Fibroblast of the aortic adventitia (primary cell): ENCODE data around the gene POLD1. TPM values are rescaled to one million over a fixed set of nuclear protein-coding genes. Genes with fewer than 3 reads are reported as not detected.

ENCODE experiments used
- DNase-seq: peaks from one replicate; pipeline ENCODE4 v3.0.0-alpha.2; 2010; ENCODE audit warnings: low read depth
- H3K4me3 ChIP-seq: 2 replicates; pipeline ENCODE4 v1.5.1; 2011; ENCODE audit warnings: low read depth, mild to moderate bottlenecking, control low read depth, low read length, moderate library complexity
- CTCF ChIP-seq: IDR thresholded peaks from 2 replicates; pipeline ENCODE4 v1.5.1; 2011; ENCODE audit warnings: mild to moderate bottlenecking, low read length, control low read depth, inconsistent platforms; ENCODE audit not compliant: insufficient read depth
- total RNA-seq: library from RNA; depleted of rRNA; stranded (reverse); fragments of >200 nt; gene quantifications from 2 replicates; pipeline ENCODE4 v1.2.3, GENCODE V29; 2012; ENCODE audit warnings: low replicate concordance

Gene POLD1
- total RNA-seq, 1 donor: 29.3 TPM

DNA sequence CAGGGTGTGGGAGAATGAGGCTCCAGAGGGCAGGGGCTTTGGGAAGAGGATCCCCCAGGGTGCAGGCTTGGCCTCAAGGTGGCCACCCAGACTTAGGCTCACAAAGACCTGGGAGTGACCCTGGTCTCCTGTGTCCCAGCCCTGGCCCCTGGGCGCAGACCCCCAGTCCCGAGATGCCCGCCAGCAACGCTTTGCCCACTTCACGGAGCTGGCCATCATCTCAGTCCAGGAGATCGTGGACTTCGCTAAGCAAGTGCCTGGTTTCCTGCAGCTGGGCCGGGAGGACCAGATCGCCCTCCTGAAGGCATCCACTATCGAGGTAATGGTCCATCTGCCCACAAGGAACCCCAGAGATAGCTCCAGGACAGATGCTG is 5.3 kb upstream of the POLD1 start:
- no peak for DNase-seq
- TF ChIP-seq CTCF: no peak
- H3K4me3 ChIP-seq: no peak overlapping the region

- TF ChIP-seq CTCF: no peak
- DNase-seq: no peak
- H3K4me3 ChIP-seq: no peak overlapping the region
Measured at GRCh38 chr19:50379602-50380001, 4.5 kb upstream of the POLD1 start.

DNA sequence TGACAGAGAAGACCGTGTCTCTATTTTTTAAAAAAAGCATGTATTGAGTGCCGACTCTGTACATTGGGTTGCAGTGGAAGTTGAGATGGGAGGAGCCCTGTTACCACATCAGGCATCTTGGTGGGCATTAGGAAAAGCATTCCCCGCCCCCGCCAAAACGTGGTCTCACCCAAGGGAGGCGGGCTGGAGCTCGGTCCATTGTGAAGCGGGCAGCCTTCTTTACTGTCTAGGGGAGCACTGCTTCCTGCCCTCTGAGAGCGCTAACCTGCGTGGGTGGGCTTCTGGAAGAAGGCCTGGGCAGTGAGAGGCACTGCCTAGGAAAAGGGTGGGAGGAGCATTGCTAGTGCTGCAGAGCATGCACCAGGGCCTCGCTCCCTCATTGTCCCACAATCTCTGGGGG is 4.0 kb upstream of the POLD1 start:
- no peak for TF ChIP-seq CTCF
- H3K4me3 ChIP-seq: no peak overlapping the region
- no peak for DNase-seq

- no peak overlapping the region for H3K4me3 ChIP-seq
- TF ChIP-seq CTCF: no peak
Measured at GRCh38 chr19:50380751-50381151, 3.4 kb upstream of the POLD1 start.

DNA sequence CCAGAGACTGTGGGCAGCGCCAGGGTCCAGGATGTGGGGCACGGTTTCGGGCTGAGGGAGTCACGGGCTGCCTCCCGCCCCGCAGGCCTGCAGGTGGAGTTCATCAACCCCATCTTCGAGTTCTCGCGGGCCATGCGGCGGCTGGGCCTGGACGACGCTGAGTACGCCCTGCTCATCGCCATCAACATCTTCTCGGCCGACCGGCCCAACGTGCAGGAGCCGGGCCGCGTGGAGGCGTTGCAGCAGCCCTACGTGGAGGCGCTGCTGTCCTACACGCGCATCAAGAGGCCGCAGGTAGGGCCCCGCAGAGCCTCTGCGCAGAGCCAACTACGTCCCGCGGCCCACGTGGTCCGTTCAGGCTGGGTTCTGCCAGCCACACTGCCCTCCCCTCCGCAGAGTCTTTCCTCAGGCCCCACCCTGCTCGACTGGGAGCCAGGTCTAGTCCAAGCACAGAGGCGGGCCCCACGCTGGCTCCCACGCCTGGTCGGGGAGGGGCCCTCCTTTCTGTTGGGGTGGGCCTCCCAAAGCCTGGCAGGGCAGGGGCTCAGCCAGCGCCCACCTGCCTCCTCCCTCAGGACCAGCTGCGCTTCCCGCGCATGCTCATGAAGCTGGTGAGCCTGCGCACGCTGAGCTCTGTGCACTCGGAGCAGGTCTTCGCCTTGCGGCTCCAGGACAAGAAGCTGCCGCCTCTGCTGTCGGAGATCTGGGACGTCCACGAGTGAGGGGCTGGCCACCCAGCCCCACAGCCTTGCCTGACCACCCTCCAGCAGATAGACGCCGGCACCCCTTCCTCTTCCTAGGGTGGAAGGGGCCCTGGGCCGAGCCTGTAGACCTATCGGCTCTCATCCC is 2.0 kb upstream of the POLD1 start:
- TF ChIP-seq CTCF: no peak
- DNase-seq: no peak

More at GRCh38 chr19:50380751-50381151, 3.4 kb upstream of the POLD1 start:
- no peak for DNase-seq

GRCh38 chr19:50383001-50383851 is 921 bp upstream of the POLD1 start:
- H3K4me3 ChIP-seq: peak overlapping the region; percentile 81
- TF ChIP-seq CTCF: no peak
- DNase-seq: no peak

More for the DNA sequence above, 2.0 kb upstream of the POLD1 start:
- H3K4me3 ChIP-seq: no peak overlapping the region
